GM18505 (cell line): ENCODE measurements around the gene TPST1.

ENCODE experiments used
- ATAC-seq: cut with Tn5 transposase; IDR thresholded peaks from one replicate; pipeline ENCODE4 v1.9.1; 2021; ENCODE audit not compliant: unreplicated experiment
- POLR2A ChIP-seq: IDR thresholded peaks from 4 replicates; pipeline ENCODE4 v1.6.1; 2011; ENCODE audit warnings: borderline replicate concordance; ENCODE audit not compliant: insufficient read depth, insufficient read length; ENCODE audit errors: extremely low read depth

The TPST1 gene

DNA sequence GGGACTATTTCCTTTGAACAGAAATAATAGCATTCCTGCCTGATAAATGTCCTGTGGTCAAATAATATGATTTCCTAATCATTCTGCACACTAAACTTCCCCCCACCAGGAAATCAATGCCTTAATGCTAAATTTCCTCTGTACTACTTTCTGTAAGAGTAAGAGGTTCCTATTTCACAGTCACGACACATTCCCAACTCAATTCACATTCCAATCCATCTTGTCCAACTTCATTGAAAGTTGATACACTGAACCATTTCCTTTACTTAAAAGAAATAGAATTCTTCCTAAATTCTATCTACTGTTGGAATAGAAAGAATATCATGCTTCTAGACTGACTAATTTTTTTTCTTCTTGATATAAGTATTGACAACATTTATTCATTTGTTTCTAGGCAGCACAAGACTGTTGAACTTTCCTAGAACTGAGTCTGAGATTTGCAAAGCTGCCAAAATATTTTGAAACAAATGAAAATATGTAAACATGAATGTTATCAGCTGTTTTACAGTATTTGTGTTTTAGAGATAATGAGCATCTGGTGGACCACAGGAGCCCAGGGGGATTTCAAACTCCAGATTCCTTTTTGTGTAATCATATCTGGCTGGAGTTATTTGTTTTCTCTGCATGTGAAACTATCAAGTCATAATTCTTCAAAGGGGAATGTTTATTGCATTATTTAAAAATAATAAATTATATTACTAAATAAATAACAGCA, 121.5 kb downstream of the TPST1 start:
- no peak for ATAC-seq
- TF ChIP-seq POLR2A: no peak

DNA sequence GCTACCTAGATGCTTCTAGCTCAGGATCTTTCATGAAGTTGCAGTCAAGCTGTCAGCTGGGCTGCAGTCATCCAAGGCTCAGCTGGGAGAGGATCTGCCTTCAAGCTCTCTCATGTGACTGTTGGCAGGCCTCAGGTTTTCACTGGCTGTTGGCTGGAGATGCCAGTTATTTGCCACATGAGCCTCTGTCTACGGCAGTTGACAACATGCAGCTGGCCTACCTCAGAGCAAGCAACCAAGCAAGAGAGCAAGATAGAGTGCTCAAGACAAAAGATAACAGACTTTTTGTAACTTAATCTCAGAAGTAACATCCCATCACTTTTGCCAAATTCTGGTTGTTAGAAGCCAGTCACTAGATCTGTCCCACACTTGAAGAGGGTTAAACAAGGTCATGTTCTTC, 125.8 kb downstream of the TPST1 start:
- ATAC-seq: no peak
- no peak for TF ChIP-seq POLR2A

DNA sequence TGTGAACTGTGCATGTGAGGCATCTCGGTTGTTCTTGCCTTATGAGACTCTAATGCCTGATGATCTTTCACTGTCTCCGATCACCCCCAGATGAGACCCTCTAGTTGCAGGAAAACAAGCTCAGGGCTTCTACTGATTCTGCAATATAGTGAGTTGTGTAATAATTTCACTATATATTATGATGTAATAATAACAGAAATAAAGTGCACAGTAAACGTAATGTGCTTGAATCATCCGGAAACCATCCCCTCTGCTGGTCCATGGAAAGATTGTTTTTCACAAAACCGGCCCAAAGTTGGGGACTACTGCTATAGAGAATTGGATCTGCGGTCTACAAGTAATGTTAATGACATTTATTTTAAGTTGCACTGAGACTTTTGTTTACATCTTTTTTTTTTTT, 126.7 kb downstream of the TPST1 start:
- ATAC-seq: no peak
- TF ChIP-seq POLR2A: no peak

DNA sequence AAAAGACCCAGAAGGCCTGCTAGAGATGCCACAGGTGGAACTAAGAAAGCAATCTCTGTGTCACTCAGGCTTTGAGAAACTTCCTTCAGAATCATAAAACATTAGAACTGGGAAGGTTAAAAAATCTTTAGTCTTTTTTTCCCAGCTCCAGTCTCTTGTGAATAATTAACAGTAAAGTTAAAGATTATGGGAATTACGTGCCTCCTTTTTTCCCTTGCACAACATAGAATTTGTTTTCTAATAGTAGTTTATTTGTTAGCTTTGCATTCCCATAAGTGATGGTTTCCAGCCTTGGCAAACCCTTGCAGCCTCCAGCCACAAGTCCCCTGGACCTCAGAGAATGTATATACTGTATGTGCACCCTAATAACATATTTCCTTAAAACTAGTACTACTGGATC, 128.3 kb downstream of the TPST1 start:
- ATAC-seq: no peak
- TF ChIP-seq POLR2A: no peak

GRCh38 chr7:66335318-66335717, 130.2 kb downstream of the TPST1 start:
- TF ChIP-seq POLR2A: no peak
- ATAC-seq: no peak

DNA sequence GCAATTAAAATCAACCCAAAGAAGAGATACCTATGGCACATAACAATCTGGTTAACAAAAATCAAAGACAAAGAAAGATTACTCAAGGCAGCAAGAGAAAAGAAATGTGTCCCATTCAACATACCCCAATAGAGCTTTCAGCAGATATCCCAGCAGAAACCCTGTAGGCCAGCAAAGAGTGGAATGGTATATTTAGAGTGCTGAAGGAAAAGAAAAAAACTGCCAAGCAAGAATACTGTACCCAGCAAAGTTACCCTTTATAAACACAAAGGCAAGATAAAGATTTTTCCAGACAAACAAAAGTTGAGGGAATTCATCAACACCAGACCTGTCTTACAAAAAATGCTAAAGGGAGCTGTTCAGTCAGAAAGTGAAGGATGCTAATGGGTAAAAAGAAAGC, 131.6 kb downstream of the TPST1 start:
- ATAC-seq: no peak
- TF ChIP-seq POLR2A: no peak

- no peak for ATAC-seq
- no peak for TF ChIP-seq POLR2A
These were observed 134.0 kb downstream of the TPST1 start for GRCh38 chr7:66339141-66339540.

DNA sequence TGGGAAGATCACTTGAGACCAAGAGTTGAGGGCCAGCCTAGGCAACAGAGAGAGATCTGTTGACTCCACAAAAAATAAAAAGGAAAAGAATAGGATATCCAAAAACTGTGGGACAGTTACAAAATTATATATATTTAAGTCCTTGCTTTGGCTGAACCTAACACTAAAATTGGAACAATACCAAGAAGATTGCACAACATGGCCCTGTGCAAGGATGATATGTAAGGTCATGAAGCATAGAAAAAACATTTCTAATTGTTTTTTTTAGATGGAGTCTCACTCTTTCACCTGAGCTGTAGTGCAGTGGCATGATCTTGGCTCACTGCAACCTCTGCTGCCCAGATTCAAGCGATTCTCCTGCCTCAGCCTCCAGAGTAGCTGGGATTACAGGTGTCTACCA, 139.0 kb downstream of the TPST1 start:
- no peak for ATAC-seq
- TF ChIP-seq POLR2A: no peak

GRCh38 chr7:66348531-66348930, 143.4 kb downstream of the TPST1 start:
- TF ChIP-seq POLR2A: no peak
- no peak for ATAC-seq

- TF ChIP-seq POLR2A: no peak
- ATAC-seq: no peak
These were observed 143.8 kb downstream of the TPST1 start for GRCh38 chr7:66348959-66349358.

DNA sequence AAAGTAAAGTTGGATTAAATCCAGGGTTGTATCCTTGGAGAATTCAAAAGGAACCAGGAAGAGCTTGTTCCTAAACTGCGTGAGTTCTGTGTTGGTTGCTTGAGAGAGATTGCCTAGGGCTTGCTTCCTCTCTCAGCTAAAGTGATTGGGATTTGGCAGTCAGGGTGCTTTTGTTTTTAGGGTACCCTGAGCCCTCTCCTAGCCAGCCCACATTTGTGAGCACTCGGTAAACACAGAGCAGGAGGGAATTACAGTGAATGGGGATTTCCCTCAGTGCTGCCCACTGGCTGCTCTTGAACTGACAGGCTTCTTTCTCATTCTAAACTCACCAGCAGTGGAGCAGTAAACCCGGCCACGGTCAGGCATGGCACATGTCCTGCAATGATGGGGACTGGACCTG, 146.9 kb downstream of the TPST1 start:
- no peak for TF ChIP-seq POLR2A
- ATAC-seq: no peak

- no peak for TF ChIP-seq POLR2A
- ATAC-seq: no peak
These were observed 148.4 kb downstream of the TPST1 start for GRCh38 chr7:66353547-66353946.

DNA sequence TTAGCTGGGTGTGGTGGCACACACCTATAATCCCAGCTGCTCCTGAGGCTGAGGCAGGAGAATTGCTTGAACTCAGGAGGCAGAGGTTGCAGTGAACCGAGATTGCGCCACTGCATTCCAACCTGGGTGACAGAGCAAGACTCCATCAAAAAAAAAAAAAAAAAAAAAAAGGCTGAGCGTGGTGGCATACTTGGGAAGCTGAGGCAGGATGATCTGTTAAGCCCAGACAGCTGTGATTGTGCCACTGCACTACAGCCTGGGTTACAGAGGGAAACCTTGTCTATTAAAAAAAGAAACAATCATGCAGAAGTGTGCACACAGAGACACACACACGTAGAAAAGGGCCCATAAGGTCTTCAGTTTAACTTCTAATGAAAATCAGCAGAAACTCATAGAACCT, 150.6 kb downstream of the TPST1 start:
- no peak for TF ChIP-seq POLR2A
- no peak for ATAC-seq

- no peak for ATAC-seq
- TF ChIP-seq POLR2A: no peak
These were observed 151.2 kb downstream of the TPST1 start for GRCh38 chr7:66356277-66356721.

DNA sequence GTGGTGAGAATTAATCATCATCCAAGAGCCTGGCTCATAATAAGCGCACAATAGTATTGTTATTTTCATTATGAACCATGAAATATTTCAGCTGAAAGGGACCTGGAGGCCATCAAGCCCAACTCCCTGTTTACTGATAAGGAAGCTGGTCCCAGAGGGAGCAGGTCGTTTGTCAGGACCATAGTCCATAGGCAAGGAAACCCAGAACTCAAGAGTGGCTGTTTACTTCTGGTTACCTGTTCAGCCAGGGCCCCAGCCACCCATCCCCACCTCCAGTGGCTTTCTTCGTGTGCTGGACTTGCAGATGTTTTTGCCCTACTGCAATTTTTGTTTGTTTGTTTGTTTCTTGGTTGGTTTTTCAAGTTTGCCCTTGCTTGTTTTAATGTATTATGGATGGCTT, 152.0 kb downstream of the TPST1 start:
- ATAC-seq: no peak
- TF ChIP-seq POLR2A: no peak

DNA sequence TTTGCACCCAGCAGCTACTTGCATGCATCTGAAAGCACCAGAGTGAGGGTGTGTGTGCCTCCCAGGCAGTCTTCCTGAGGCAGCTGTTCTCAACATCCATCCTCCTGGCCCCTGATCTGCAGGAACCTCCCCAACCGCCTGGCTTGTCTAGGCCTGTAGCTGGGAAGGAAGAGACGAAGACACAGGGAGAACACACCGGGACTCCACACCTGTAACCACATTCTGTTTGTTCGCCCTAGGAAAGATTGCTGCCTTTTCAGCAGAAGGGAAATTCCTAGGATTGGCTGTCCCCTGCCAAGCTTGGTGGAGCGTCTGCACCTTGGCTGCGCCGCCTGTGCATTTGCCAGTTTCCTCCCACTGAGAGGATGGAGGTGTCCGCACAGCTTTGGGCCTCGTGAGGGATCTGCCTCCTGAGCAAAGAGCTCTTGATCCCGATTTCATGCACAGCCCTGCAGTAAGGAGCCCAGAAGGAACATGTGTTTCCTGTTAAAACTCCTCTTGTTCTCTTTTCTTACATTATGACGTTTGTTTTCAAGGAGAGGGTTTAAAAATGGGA, 154.6 kb downstream of the TPST1 start:
- no peak for ATAC-seq
- no peak for TF ChIP-seq POLR2A

GRCh38 chr7:66362136-66362535, 157.0 kb downstream of the TPST1 start:
- ATAC-seq: no peak
- TF ChIP-seq POLR2A: no peak
